Activated CD4-positive, alpha-beta T cell treated with anti-CD3 and anti-CD28 coated beads, Interleukin-2, Interleukin-6, amounts not matched to agents 100 ng/mL and 50 ng/mL, durations not matched to agents 16 hours and 8 hours (primary cell): ENCODE results near the gene MARS1.
A peak's percentile ranks its signal among the peaks of the same experiment; 100 is the strongest.

Source experiments
- DNase-seq: peaks from one replicate; pipeline ENCODE4 v3.0.0-alpha.2; 2020

MARS1 gene

GRCh38 chr12:57459055-57459749 is 28.7 kb upstream of the MARS1 start:
- DNase-seq, result peak; percentile 96

DNA sequence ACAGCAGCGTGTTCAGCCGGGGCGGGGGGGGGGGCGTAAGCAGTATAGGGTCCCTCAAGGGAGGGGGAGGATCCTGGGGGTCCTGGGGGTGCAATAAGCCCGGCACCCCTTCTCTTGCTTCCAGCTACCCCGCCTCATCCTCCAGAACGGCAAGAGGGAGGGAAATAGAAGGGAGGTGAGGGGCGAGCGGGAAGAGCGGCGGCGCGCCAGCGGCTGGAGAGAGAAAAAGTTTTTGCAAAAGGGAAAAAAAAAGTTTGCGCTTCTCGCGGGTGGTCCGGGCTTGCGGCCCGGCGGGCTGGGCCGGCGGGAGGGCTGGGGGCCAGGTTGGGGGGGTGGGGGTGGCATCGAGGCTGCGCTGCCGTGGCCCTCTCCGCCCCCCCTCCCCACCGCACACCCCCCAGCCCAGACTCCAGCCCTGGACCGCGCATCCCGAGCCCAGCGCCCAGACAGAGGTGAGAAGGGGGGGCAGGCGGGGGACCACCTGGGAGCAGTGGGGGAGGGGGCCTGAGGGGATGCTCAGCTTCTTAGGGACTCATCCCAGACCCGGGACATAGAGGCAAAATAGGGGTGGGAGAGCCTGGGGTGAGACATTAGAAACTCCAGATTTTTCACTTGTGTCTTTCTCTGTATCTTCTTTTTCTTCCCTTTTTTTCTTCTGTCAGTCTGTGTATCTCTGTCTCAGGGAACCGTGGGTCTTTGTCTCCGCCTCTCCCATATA is 28.0 kb upstream of the MARS1 start, which contains the start of gene GLI1:
Gene GLI1 (plus strand): TSS at position 36 of the 718 bp plus-strand sequence. CDS start 3,907 bp downstream, outside the sequence.
- DNase-seq, result no peak

GRCh38 chr12:57460468-57460784 is 27.4 kb upstream of the MARS1 start:
- DNase-seq, result peak; percentile 17

GRCh38 chr12:57460841-57461275 is 27.0 kb upstream of the MARS1 start:
- no peak for DNase-seq

GRCh38 chr12:57461276-57461916 is 26.5 kb upstream of the MARS1 start:
- no peak for DNase-seq

- no peak for DNase-seq
Measured at GRCh38 chr12:57461917-57462250, 26.0 kb upstream of the MARS1 start.

- peak; percentile 96 for DNase-seq
Measured at GRCh38 chr12:57462251-57462911, 25.5 kb upstream of the MARS1 start.

DNA sequence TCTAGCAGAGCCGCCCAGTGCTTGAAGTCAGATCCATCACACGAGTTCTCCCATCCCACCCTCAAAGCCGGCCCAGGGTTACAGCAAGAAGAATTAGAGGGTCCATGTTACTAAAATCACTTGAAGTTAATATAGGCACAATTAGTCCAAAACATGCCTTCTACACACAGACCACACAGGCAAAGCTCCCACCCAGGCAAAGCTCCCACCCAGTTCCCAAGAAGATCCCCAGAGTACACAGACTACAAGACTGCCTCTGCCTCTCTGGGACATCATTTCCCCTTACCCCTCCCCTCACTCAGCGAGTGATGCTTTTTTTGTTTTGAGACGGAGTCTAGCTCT is 25.0 kb upstream of the MARS1 start:
- DNase-seq, result no peak

GRCh38 chr12:57464569-57464968 is 23.3 kb upstream of the MARS1 start:
- no peak for DNase-seq

- DNase-seq, result no peak
Measured at GRCh38 chr12:57465030-57465746, 22.7 kb upstream of the MARS1 start.

GRCh38 chr12:57465747-57466505 is 21.9 kb upstream of the MARS1 start:
- DNase-seq, result no peak

DNA sequence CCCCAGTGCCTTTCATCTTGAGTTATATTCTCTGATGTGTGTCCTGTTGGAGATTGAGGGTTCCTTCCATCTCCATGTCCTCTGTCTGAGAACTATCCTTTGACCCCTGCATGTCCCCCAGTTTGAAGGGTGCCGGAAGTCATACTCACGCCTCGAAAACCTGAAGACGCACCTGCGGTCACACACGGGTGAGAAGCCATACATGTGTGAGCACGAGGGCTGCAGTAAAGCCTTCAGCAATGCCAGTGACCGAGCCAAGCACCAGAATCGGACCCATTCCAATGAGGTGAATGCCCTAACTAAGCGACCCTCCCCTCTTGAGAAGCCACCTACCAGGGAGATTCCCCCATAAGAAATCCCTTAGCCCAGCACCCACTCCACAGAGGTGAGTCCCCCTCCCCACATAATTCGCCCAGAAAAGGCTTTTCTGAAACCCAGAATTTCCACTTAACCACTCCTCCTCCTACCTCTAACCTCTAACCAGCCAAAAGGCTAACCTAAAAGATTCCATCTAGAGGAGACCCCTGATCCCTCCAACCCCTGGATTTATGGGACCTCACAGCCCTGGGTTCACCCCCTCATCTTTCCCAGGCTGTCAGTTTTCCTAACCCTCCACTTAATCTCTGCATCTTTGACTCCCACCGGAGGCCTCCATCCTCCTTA is 20.5 kb upstream of the MARS1 start:
- DNase-seq, result no peak

DNA sequence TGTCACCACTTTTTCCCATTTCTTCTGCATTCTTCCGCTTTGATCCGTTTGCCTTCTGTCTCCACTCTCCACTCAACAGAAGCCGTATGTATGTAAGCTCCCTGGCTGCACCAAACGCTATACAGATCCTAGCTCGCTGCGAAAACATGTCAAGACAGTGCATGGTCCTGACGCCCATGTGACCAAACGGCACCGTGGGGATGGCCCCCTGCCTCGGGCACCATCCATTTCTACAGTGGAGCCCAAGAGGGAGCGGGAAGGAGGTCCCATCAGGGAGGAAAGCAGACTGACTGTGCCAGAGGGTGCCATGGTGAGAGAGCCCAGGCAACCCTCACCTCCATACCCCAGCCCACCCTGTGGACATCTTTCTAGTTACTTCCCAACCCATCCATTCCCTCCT is 20.0 kb upstream of the MARS1 start:
- no peak for DNase-seq

- no peak for DNase-seq
Measured at GRCh38 chr12:57469296-57470164, 18.3 kb upstream of the MARS1 start.

GRCh38 chr12:57470286-57470969 is 17.4 kb upstream of the MARS1 start:
- no peak for DNase-seq

DNA sequence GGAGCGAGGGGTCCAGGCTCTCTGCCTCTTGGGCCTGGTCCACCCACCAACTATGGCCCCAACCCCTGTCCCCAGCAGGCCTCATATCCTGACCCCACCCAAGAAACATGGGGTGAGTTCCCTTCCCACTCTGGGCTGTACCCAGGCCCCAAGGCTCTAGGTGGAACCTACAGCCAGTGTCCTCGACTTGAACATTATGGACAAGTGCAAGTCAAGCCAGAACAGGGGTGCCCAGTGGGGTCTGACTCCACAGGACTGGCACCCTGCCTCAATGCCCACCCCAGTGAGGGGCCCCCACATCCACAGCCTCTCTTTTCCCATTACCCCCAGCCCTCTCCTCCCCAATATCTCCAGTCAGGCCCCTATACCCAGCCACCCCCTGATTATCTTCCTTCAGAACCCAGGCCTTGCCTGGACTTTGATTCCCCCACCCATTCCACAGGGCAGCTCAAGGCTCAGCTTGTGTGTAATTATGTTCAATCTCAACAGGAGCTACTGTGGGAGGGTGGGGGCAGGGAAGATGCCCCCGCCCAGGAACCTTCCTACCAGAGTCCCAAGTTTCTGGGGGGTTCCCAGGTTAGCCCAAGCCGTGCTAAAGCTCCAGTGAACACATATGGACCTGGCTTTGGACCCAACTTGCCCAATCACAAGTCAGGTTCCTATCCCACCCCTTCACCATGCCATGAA is 16.8 kb upstream of the MARS1 start:
- no peak for DNase-seq

GRCh38 chr12:57471661-57472060 is 16.2 kb upstream of the MARS1 start:
- no peak for DNase-seq

DNA sequence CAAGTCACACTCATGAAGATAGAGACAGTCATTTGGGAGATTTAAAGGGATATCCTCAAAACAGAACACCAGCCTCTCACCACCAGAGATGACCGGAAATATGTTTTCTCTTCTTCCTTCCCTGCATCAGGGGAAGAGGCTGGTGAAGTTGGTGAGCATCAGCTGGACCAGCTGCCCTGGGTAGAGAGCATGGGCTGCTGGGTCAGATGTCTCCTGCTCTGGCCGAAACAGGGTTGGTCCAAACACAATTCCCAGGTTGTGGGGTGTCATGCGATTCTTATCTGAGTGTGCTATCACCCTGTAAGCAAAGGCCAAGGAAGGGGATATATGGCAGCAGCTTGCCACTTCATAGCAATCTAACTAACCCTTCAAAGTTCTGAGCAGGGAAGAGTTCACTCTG is 15.5 kb upstream of the MARS1 start:
- DNase-seq, result no peak

GRCh38 chr12:57473392-57473791 is 14.5 kb upstream of the MARS1 start:
- DNase-seq, result no peak

GRCh38 chr12:57473886-57474285 is 14.0 kb upstream of the MARS1 start:
- DNase-seq, result no peak
